AG09309 (cell line): Measurements from ENCODE around the gene PIK3R5.

Experiments
- DNase-seq: peaks from one replicate; pipeline ENCODE4 v3.0.0-alpha.2; 2010; ENCODE audit warnings: low read depth
- H3K4me3 ChIP-seq: 2 replicates; pipeline ENCODE4 v1.5.1; 2011; ENCODE audit warnings: mild to moderate bottlenecking, low read depth, low read length, moderate library complexity; ENCODE audit not compliant: control insufficient read depth
- TF ChIP-seq, protein P1 (sequence below): IDR thresholded peaks from 2 replicates; pipeline ENCODE4 v1.5.1; 2011; ENCODE audit warnings: mild to moderate bottlenecking, low read depth, low read length, inconsistent platforms; ENCODE audit not compliant: insufficient read depth, control insufficient read depth; ENCODE audit errors: missing control alignments

Gene PIK3R5

DNA sequence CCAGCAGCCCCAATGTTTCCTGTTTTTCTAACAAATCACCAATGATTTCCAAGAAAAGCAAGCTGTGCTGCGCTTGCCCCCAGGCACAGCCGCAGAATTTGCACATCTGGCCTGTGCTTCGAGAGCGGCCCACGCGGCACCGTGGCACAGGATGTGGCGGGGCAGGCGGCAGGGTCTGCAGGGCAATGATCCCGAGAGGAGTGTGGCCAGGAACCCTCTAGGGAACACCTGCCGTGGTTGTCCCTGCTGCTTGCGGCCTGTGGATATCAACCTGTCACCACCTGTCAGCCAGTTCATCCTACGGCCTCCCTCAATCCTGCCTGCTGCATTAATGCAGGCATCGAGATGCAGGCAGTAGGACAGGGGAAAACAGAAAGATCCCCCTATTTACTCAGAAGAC is 24.0 kb downstream of the PIK3R5 start:
- TF ChIP-seq, protein P1, sequence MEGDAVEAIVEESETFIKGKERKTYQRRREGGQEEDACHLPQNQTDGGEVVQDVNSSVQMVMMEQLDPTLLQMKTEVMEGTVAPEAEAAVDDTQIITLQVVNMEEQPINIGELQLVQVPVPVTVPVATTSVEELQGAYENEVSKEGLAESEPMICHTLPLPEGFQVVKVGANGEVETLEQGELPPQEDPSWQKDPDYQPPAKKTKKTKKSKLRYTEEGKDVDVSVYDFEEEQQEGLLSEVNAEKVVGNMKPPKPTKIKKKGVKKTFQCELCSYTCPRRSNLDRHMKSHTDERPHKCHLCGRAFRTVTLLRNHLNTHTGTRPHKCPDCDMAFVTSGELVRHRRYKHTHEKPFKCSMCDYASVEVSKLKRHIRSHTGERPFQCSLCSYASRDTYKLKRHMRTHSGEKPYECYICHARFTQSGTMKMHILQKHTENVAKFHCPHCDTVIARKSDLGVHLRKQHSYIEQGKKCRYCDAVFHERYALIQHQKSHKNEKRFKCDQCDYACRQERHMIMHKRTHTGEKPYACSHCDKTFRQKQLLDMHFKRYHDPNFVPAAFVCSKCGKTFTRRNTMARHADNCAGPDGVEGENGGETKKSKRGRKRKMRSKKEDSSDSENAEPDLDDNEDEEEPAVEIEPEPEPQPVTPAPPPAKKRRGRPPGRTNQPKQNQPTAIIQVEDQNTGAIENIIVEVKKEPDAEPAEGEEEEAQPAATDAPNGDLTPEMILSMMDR, result no peak
- H3K4me3 ChIP-seq, result no peak overlapping the region
- DNase-seq, result no peak

DNA sequence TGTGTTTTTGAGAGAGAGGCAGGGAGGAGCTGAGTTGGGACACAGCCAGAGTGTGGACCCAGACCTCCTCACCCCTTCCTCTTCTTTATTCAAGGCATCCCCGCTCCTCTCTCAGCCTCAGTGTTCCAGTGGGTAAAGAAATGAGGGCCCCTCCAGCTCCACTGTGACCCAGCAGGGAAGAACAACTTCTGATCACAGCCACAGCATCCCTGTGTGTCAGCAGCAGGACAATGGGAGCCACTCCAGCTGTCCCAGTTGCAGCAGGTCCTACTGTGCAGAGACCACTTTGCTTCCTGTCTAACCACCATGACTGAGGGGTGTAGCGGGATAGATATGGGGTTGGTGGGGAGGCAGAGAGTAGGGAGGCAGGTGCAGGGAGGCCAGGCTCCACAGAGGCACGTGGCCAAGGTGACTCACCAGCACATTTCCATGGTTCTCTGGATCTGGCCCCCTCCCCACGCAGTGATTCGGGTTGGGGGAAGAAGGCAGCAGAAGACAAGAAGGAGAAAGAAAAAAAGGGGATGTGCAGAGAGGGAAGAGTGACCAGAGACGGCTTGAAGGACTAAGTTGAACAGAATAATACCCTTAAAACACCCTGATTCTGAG is 24.5 kb downstream of the PIK3R5 start:
- H3K4me3 ChIP-seq, result no peak overlapping the region
- TF ChIP-seq, protein P1, result no peak
- DNase-seq, result no peak

GRCh38 chr17:8939496-8940334 is 25.8 kb downstream of the PIK3R5 start:
- TF ChIP-seq, protein P1, result no peak
- DNase-seq, result no peak
- no peak overlapping the region for H3K4me3 ChIP-seq

- H3K4me3 ChIP-seq, result no peak overlapping the region
- DNase-seq, result no peak
- TF ChIP-seq, protein P1, result no peak
These were observed 26.6 kb downstream of the PIK3R5 start for GRCh38 chr17:8938933-8939332.

- TF ChIP-seq, protein P1, result no peak
- DNase-seq, result no peak
These were observed 30.3 kb downstream of the PIK3R5 start for GRCh38 chr17:8935191-8935590.

GRCh38 chr17:8934346-8934745 is 31.2 kb downstream of the PIK3R5 start:
- TF ChIP-seq, protein P1, result no peak
- H3K4me3 ChIP-seq, result no peak overlapping the region
- no peak for DNase-seq

More at GRCh38 chr17:8935191-8935590, 30.3 kb downstream of the PIK3R5 start:
- no peak overlapping the region for H3K4me3 ChIP-seq
